Panc1 (cell line): ENCODE data around the gene CREB1. TPM values are rescaled to one million over a fixed set of nuclear protein-coding genes. Genes with fewer than 3 reads are reported as not detected.

Experiments used
- ATAC-seq: fragments of 200-7000 bp; cut with Tn5 transposase; 2 replicates; pipeline ENCODE4 v1.9.1; 2020; ENCODE audit warnings: mild to moderate bottlenecking, moderate library complexity
- BruUV-seq: library from RNA; stranded (reverse); fragments of 400-500 nt; replicated peaks from 2 replicates; lab custom pipeline; 2021; lab: Mats Ljungman, UMichigan
- CTCF ChIA-PET: fragments of 300-600 bp; sonication (Branson Sonifier 250); formaldehyde crosslinking; loops from one replicate; lab custom pipeline; 2022; ENCODE audit warnings: antibody characterized with exemption; lab: Charles Lee
- POLR2A ChIA-PET: fragments of 300-600 bp; sonication (Branson Sonifier 250); formaldehyde crosslinking; loops from one replicate; lab custom pipeline; 2022; ENCODE audit warnings: antibody characterized with exemption; lab: Charles Lee
- DNase-seq: peaks from one replicate; pipeline ENCODE4 v3.0.0-alpha.2; 2010; ENCODE audit warnings: low read depth, low spot score
- H3K27ac ChIP-seq: 2 replicates; pipeline ENCODE4 v1.5.1; 2011; ENCODE audit warnings: mild to moderate bottlenecking, low read length, inconsistent platforms
- H3K27me3 ChIP-seq: fragments of 200-500 bp; sonication (Bioruptor generic); 2 replicates; pipeline ENCODE4 v1.6.0; 2014; ENCODE audit warnings: low read length, inconsistent platforms; ENCODE audit not compliant: control insufficient read depth, insufficient read depth
- H3K36me3 ChIP-seq: fragments of 200-500 bp; sonication (Bioruptor generic); 2 replicates; pipeline ENCODE4 v1.5.1; 2014; ENCODE audit warnings: inconsistent platforms, mild to moderate bottlenecking, low read length, moderate library complexity; ENCODE audit not compliant: control insufficient read depth, insufficient read depth
- H3K4me1 ChIP-seq: 2 replicates; pipeline ENCODE4 v1.5.1; 2011; ENCODE audit warnings: inconsistent platforms, mild to moderate bottlenecking, low read length, moderate library complexity; ENCODE audit not compliant: control insufficient read depth, insufficient read depth
- H3K4me3 ChIP-seq, 2 experiments: 2 replicates each; pipeline ENCODE4 v1.5.1; 2011 to 2012; ENCODE audit warnings: low read depth in 2 of 2, low read length in 2 of 2, mild to moderate bottlenecking in 2 of 2, inconsistent platforms in 1 of 2, moderate library complexity in 1 of 2
- H3K9me3 ChIP-seq: fragments of 200-500 bp; sonication (Bioruptor generic); 2 replicates; pipeline ENCODE4 v1.5.1; 2014; ENCODE audit warnings: low read depth, mild to moderate bottlenecking, inconsistent platforms, low read length, moderate library complexity; ENCODE audit not compliant: control insufficient read depth, insufficient read depth
- CTCF ChIP-seq: fragments of 450-650 bp; IDR thresholded peaks from 2 replicates; pipeline ENCODE4 v1.5.1; 2017; ENCODE audit warnings: mild to moderate bottlenecking
- POLR2AphosphoS5 ChIP-seq: IDR thresholded peaks from 2 replicates; pipeline ENCODE4 v1.6.1; 2012; ENCODE audit warnings: mild to moderate bottlenecking, low read depth, low read length, moderate library complexity
- REST ChIP-seq, 2 experiments: IDR thresholded peaks; 2 replicates each; pipeline ENCODE4 v1.6.1; 2011 to 2012; ENCODE audit warnings: low read depth in 2 of 2, control low read depth in 1 of 2, low read length in 1 of 2, mild to moderate bottlenecking in 1 of 2, moderate library complexity in 1 of 2; ENCODE audit not compliant: insufficient read depth in 1 of 2
- SIN3A ChIP-seq: IDR thresholded peaks from 2 replicates; pipeline ENCODE4 v1.6.1; 2012; ENCODE audit warnings: low read depth, mild to moderate bottlenecking, low read length, moderate library complexity, borderline replicate concordance; ENCODE audit not compliant: insufficient read depth
- TCF7L2 ChIP-seq: IDR thresholded peaks from 2 replicates; pipeline ENCODE4 v1.6.1; 2011; ENCODE audit warnings: mild to moderate bottlenecking, low read depth, low read length, inconsistent platforms
- in situ Hi-C: cut with HindIII; loops from 2 replicates; pipeline ENCODE4 v1.10.0; 2016; ENCODE audit warnings: low sequenced_read_pairs, low pct_unique_long_range_greater_than_20kb
- intact Hi-C: fragments of 100-400 bp; cut with micrococcal nuclease; formaldehyde crosslinking; loops from one replicate; pipeline ENCODE4 v1.10.0; 2022; ENCODE audit not compliant: unreplicated experiment
- total RNA-seq: library from RNA; stranded (reverse); gene quantifications from one replicate; pipeline ENCODE4 v1.2.1, GENCODE V29; 2021; ENCODE audit not compliant: unreplicated experiment

Gene CREB1
- total RNA-seq, 1 experiment from 2014 or later, result 31.1 TPM

- TF ChIP-seq SIN3A (0 out of 2 replicates have a peak, but pooled peaks have one; percentile 13), POLR2AphosphoS5 (no peak)
- intact Hi-C loops (loop anchor here (10.0 kb wide), 1 partner anchor 92 kb away; the partner anchor contains the start of gene METTL21A), in situ Hi-C loops (no loop called here)
- CTCF ChIA-PET, result no interaction called here
- POLR2A ChIA-PET, result interaction anchor here (0.6 to 1.2 kb wide), 3 partner anchors 18 to 80 kb away, joined by 4 read pairs; no protein-coding TSS in a partner anchor
- H3K4me1 ChIP-seq, result peaks cover 20% of the 10 kb centered on the region
- peak overlapping the region; percentile 98 for H3K27ac ChIP-seq
- BruUV-seq, result no TSS peak
- ATAC-seq (no peak), DNase-seq (no peak)
- no peaks in the 10 kb centered on the region for H3K9me3 ChIP-seq
- H3K27me3 ChIP-seq, result no peaks in the 10 kb centered on the region
- peak overlapping the region; percentile 87 to 90 for H3K4me3 ChIP-seq
- H3K36me3 ChIP-seq, result no peaks in the 10 kb centered on the region
These were observed 2.9 kb downstream of the CREB1 start for GRCh38 chr2:207532676-207533075.

DNA sequence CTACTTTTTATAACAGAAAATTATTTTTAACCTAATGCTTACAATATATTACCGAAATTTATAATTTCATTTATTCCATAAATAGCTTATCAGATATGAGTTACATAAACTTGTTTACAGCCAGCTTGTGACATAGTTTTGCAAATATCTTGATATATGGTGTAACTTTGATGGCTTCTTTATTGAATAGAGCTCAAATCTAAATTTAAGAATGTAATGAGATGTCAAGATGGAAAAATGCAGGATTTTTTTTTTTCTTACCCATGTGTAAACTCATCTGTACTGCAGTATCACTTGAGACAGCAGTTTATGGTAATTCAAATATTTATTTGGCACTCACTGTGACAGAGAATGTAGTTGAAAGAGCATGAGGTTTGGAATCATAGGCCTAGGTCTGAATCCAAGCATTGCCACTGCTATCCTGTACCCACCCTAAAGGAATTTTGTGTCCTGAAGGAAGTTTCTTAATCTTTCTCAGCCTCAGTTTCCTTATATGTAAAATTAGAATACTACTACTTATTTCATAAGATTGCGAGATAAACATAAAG, 3.8 kb downstream of the CREB1 start:
- H3K4me3 ChIP-seq, result no peak overlapping the region
- no peaks in the 10 kb centered on the region for H3K27me3 ChIP-seq
- H3K9me3 ChIP-seq, result no peaks in the 10 kb centered on the region
- no peaks in the 10 kb centered on the region for H3K36me3 ChIP-seq
- TF ChIP-seq SIN3A, result no peak
- TF ChIP-seq CTCF, result no peak
- no peak for TF ChIP-seq POLR2AphosphoS5
- no peak for TF ChIP-seq TCF7L2
- TF ChIP-seq REST (IDR thresholded peaks at IDR 0.05; ENCODE audit: insufficient read depth in 1 of 2, low read depth in 2 of 2, low read length in 1 of 2), result no peak
- in situ Hi-C loops (no loop called here), intact Hi-C loops (loop anchor here (10.0 kb wide), 1 partner anchor 91 kb away; the partner anchor contains the start of gene METTL21A)
- H3K27ac ChIP-seq, result peak overlapping the region; percentile 98
- ATAC-seq (no peak), DNase-seq (no peak)
- H3K4me1 ChIP-seq, result peaks cover 15% of the 10 kb centered on the region; the same call in 1 of the 2 replicates
- CTCF ChIA-PET, result no interaction called here
- BruUV-seq, result no TSS peak
- POLR2A ChIA-PET, result interaction anchor here (0.6 to 1.2 kb wide), 3 partner anchors 28 to 1453 kb away, joined by 3 to 4 read pairs (median 3); no protein-coding TSS in a partner anchor

GRCh38 chr2:207534417-207534816, 4.7 kb downstream of the CREB1 start:
- intact Hi-C loops (loop anchor here (10.0 kb wide), 1 partner anchor 90 kb away; the partner anchor contains the start of gene METTL21A), in situ Hi-C loops (no loop called here)
- TF ChIP-seq REST (IDR thresholded peaks at IDR 0.05; ENCODE audit: insufficient read depth in 1 of 2, low read depth in 2 of 2, low read length in 1 of 2), result no peak
- no TSS peak for BruUV-seq
- DNase-seq (no peak), ATAC-seq (no peak)
- H3K4me3 ChIP-seq, result no peak overlapping the region
- H3K36me3 ChIP-seq, result no peaks in the 10 kb centered on the region
- peaks cover 15% of the 10 kb centered on the region; the same call in 1 of the 2 replicates for H3K4me1 ChIP-seq
- H3K27me3 ChIP-seq, result no peaks in the 10 kb centered on the region
- H3K27ac ChIP-seq, result peak overlapping the region; percentile 98
- CTCF ChIA-PET, result no interaction called here
- POLR2A ChIA-PET, result interaction anchor here (0.6 kb wide), 1 partner anchor 23 kb away, joined by 12 read pairs; no protein-coding TSS in a partner anchor
- no peaks in the 10 kb centered on the region for H3K9me3 ChIP-seq
